GM12878 (cell line): ENCODE measurements around the gene MYOZ2. TPM values are rescaled to one million over a fixed set of nuclear protein-coding genes. Genes with fewer than 3 reads are reported as not detected.

Experiments
- ATAC-seq: fragments of 200-7000 bp; cut with Tn5 transposase; 3 replicates; pipeline ENCODE4 v1.9.1; 2020; ENCODE audit warnings: mild to moderate bottlenecking, moderate library complexity
- BruUV-seq: library from RNA; stranded (reverse); fragments of 400-500 nt; replicated peaks from 2 replicates; lab custom pipeline; 2021; lab: Mats Ljungman, UMichigan
- CTCF ChIA-PET: fragments of 300-600 bp; sonication (Branson Sonifier 250); formaldehyde crosslinking; extraction: SDS; loops from one replicate; lab custom pipeline; 2021; ENCODE audit warnings: inconsistent platforms; lab: Yijun Ruan, JAX
- POLR2A ChIA-PET: fragments of 350-600 bp; formaldehyde crosslinking; extraction: SDS; loops from one replicate; lab custom pipeline; 2021; ENCODE audit warnings: inconsistent platforms; lab: Charles Lee
- RAD21 ChIA-PET: fragments of 300-600 bp; sonication (Branson Sonifier 250); formaldehyde crosslinking; loops from one replicate; lab custom pipeline; 2023; ENCODE audit warnings: antibody characterized with exemption; ENCODE audit not compliant: unreplicated experiment; lab: Charles Lee
- SMC1A ChIA-PET: fragments of 300-600 bp; sonication (Branson Sonifier 250); formaldehyde crosslinking; loops from one replicate; lab custom pipeline; 2023; ENCODE audit not compliant: unreplicated experiment, uncharacterized antibody; lab: Charles Lee
- DNase-seq: peaks from one replicate; pipeline ENCODE4 v3.0.0-alpha.2; 2011; ENCODE audit warnings: low read depth, low spot score
- FAIRE-seq: peaks from 3 replicates; lab custom pipeline; 2011; peaks lifted over from hg19 to GRCh38; lab: Jason Lieb, UNC
- H2AFZ ChIP-seq: 2 replicates; pipeline ENCODE4 v1.6.0; 2011; ENCODE audit warnings: low read depth, low read length, control low read depth; ENCODE audit not compliant: control insufficient read depth
- H3K27ac ChIP-seq: 2 replicates; pipeline ENCODE4 v1.5.1; 2011; ENCODE audit warnings: control low read depth; ENCODE audit not compliant: control insufficient read depth, insufficient read depth
- H3K27me3 ChIP-seq, 2 experiments: replicated peaks in 1 of 2; 2 replicates each; pipeline versions ENCODE4 v1.6.0 to v1.6.1; 2011; ENCODE audit warnings: low read length in 1 of 2; ENCODE audit not compliant: control insufficient read depth in 2 of 2, insufficient read depth in 2 of 2
- H3K36me3 ChIP-seq, 2 experiments: 2 replicates each; pipeline ENCODE4 v1.5.1; 2011; ENCODE audit warnings: low read length in 1 of 2; ENCODE audit not compliant: control insufficient read depth in 2 of 2, insufficient read depth in 2 of 2
- H3K4me1 ChIP-seq: 2 replicates; pipeline ENCODE4 v1.6.1; 2011; ENCODE audit warnings: mild to moderate bottlenecking, low read length, moderate library complexity, mixed read lengths; ENCODE audit not compliant: control insufficient read depth, insufficient read depth
- H3K4me2 ChIP-seq: 2 replicates; pipeline ENCODE4 v1.6.0; 2011; ENCODE audit warnings: control low read depth; ENCODE audit not compliant: control insufficient read depth, insufficient read depth
- H3K4me3 ChIP-seq: fragments of 200-600 bp; sonication (generic); 2 replicates; pipeline ENCODE4 v1.5.1; 2016
- H3K79me2 ChIP-seq: 2 replicates; pipeline ENCODE4 v1.6.0; 2011; ENCODE audit warnings: low read length; ENCODE audit not compliant: control insufficient read depth, insufficient read depth
- H3K9ac ChIP-seq: 2 replicates; pipeline ENCODE4 v1.8.0; 2011; ENCODE audit warnings: low read length, control low read depth, mixed read lengths; ENCODE audit not compliant: control insufficient read depth, insufficient read depth
- H3K9me3 ChIP-seq: replicated peaks from 3 replicates; pipeline ENCODE4 v1.5.1; 2011; ENCODE audit warnings: mild to moderate bottlenecking, low read length; ENCODE audit not compliant: control insufficient read depth, insufficient read depth
- H4K20me1 ChIP-seq: 2 replicates; pipeline ENCODE4 v1.6.0; 2011; ENCODE audit not compliant: control insufficient read depth, insufficient read depth
- CBX3 ChIP-seq: fragments of 200-600 bp; sonication (generic); IDR thresholded peaks from 2 replicates; pipeline ENCODE4 v1.6.1; 2016; ENCODE audit warnings: low read depth, borderline replicate concordance
- CEBPB ChIP-seq, 2 experiments: fragments of 150-350 bp in 1 of 2; IDR thresholded peaks; 2 replicates each; pipeline ENCODE4 v1.6.1; 2012 to 2014; ENCODE audit warnings: low read depth in 2 of 2, low read length in 2 of 2, borderline replicate concordance in 1 of 2, inconsistent platforms in 1 of 2
- DPF2 ChIP-seq: fragments of 450-650 bp; IDR thresholded peaks from 2 replicates; pipeline ENCODE4 v1.6.1; 2017; ENCODE audit warnings: mild to moderate bottlenecking
- EZH2 ChIP-seq: IDR thresholded peaks from 2 replicates; pipeline ENCODE4 v1.6.1; 2012; ENCODE audit warnings: low read depth, mild to moderate bottlenecking, control low read depth, inconsistent platforms, low read length, borderline replicate concordance; ENCODE audit not compliant: control insufficient read depth
- MTA3 ChIP-seq: IDR thresholded peaks from 2 replicates; pipeline ENCODE4 v1.6.1; 2012; ENCODE audit warnings: low read length, inconsistent platforms, borderline replicate concordance
- RELA ChIP-seq: fragments of 450-650 bp; IDR thresholded peaks from 2 replicates; pipeline ENCODE4 v1.8.0; 2014; ENCODE audit warnings: borderline replicate concordance; ENCODE audit not compliant: partially characterized antibody
- SMC3 ChIP-seq: IDR thresholded peaks from 2 replicates; pipeline ENCODE4 v1.6.1; 2011; ENCODE audit warnings: low read length, improper control_type of control experiment, borderline replicate concordance
- YY1 ChIP-seq: IDR thresholded peaks from 2 replicates; pipeline ENCODE4 v1.6.1; 2011; ENCODE audit warnings: low read depth, mild to moderate bottlenecking, low read length
- ZNF24 ChIP-seq: fragments of 450-650 bp; IDR thresholded peaks from 2 replicates; pipeline ENCODE4 v1.6.1; 2017; ENCODE audit warnings: antibody characterized with exemption, mild to moderate bottlenecking
- WGBS: methylation state at CpG from one replicate; pipeline ENCODE4 v1.1.6; 2016; ENCODE audit warnings: low lambda C conversion rate; ENCODE audit not compliant: insufficient replicate concordance, insufficient coverage; ENCODE audit errors: missing lambda C conversion rate; 5-methylcytosine and 5-hydroxymethylcytosine counted together
- in situ Hi-C: fragments of 300-500 bp; cut with MboI; formaldehyde crosslinking; loops from 9 replicates; pipeline ENCODE4 v1.14.3; 2018; ENCODE audit warnings: mixed read lengths
- intact Hi-C: fragments of 100-400 bp; cut with micrococcal nuclease; formaldehyde crosslinking; loops from one replicate; pipeline ENCODE4 v1.14.2; 2022; ENCODE audit not compliant: unreplicated experiment
- polyA plus RNA-seq, 11 experiments: library from polyadenylated mRNA; depleted of rRNA in 4 of 11; unstranded in 6 of 11; stranded (reverse) in 5 of 11; fragments of >200 nt; fragmentation: Nextera tagmentation in 4 of 11; fragmentation: Illumina TruSeq in 1 of 11; extraction: Ambion mirVana in 4 of 11; extraction: Trizol in 1 of 11; gene quantifications; 1 replicate in 1 of 11; 2 replicates in 10 of 11; pipeline versions ENCODE4 v1.2.1 to v1.2.3, GENCODE V29; 2011 to 2016; ENCODE audit warnings: inconsistent platforms in 2 of 11, missing spikeins in 2 of 11, low read depth in 1 of 11
- total RNA-seq, 4 experiments: library from RNA; depleted of rRNA in 3 of 4; stranded (reverse); fragments of >200 nt in 3 of 4; fragmentation: Illumina TruSeq in 1 of 4; extraction: Trizol in 1 of 4; gene quantifications; 2 replicates each; pipeline versions ENCODE4 v1.2.1 to v1.2.3, GENCODE V29; 2013 to 2021
- TF ChIP-seq, protein P1 (sequence below): fragments of 450-650 bp; IDR thresholded peaks from 2 replicates; pipeline ENCODE4 v1.6.1; 2016; ENCODE audit warnings: mild to moderate bottlenecking

MYOZ2 gene
- total and polyA plus RNA-seq, 10 of the 15 experiments (the other 5 are each of a cell fraction or from before 2014, with no cell fraction given), result not detected

DNA sequence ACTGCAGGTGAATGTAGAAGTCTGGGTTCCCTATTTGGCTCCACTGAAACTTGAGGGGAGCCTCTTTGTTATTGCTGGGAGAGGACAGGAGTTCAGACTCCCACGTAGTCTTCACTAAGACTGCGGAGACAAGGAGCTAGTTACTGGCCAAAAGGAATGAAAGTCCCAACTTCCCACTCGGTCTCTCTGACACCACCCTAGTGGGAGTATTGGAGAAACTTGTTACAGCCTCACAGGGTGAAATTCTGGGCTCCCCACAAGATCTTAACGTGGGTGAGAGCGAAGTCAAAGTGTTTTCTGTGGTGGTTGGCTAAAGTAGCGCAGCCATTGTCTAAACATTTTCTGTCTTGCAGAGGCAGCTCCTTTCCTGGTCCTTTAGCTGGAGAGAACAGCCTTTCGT lies 13.5 kb downstream of the MYOZ2 start:
- CTCF ChIA-PET, result no interaction called here
- Histone ChIP-seq H3K27ac (no peak overlapping the region), H3K9me3 (no peaks in the 10 kb centered on the region)
- 31% methylated on average over 7 of the region's 7 CpGs for WGBS
- TF ChIP-seq RELA, result no peak
- TF ChIP-seq YY1, result no peak
- TF ChIP-seq CEBPB (IDR thresholded peaks at IDR 0.05; ENCODE audit: borderline replicate concordance in 1 of 2, low read depth in 2 of 2, low read length in 2 of 2), result no peak
- no peak for TF ChIP-seq SMC3
- TF ChIP-seq EZH2, result no peak
- TF ChIP-seq MTA3, result no peak
- TF ChIP-seq ZNF24, result no peak
- no peak for TF ChIP-seq DPF2
- TF ChIP-seq CBX3, result no peak
- TF ChIP-seq, protein P1, sequence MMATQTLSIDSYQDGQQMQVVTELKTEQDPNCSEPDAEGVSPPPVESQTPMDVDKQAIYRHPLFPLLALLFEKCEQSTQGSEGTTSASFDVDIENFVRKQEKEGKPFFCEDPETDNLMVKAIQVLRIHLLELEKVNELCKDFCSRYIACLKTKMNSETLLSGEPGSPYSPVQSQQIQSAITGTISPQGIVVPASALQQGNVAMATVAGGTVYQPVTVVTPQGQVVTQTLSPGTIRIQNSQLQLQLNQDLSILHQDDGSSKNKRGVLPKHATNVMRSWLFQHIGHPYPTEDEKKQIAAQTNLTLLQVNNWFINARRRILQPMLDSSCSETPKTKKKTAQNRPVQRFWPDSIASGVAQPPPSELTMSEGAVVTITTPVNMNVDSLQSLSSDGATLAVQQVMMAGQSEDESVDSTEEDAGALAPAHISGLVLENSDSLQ, result no peak
- TF ChIP-seq, all 136 proteins: peak for 0
- no TSS peak for BruUV-seq
- ATAC-seq, result no peak
- SMC1A ChIA-PET, result no interaction called here
- H3K9ac ChIP-seq, result no peak overlapping the region
- in situ Hi-C loops, result no loop called here
- intact Hi-C loops, result no loop called here
- no peak overlapping the region for H3K4me3 ChIP-seq
- no peak overlapping the region for H3K4me2 ChIP-seq
- no peaks in the 10 kb centered on the region for H3K4me1 ChIP-seq
- no peaks in the 10 kb centered on the region; a peak in 1 of 4 replicates for H3K27me3 ChIP-seq
- no peak for DNase-seq
- no peak for FAIRE-seq
- POLR2A ChIA-PET, result no interaction called here
- no peaks in the 10 kb centered on the region for H3K79me2 ChIP-seq
- RAD21 ChIA-PET, result no interaction called here
- no peak overlapping the region for H2AFZ ChIP-seq
- H3K36me3 ChIP-seq, result no peaks in the 10 kb centered on the region
- no peaks in the 10 kb centered on the region for H4K20me1 ChIP-seq
